NCI-H748 (cell line): ENCODE measurements around the gene RBMS2.

Experiments used
- DNase-seq: peaks from one replicate; lab custom pipeline; 2025; ENCODE audit not compliant: unreplicated experiment; lab: John Stamatoyannopoulos, UW

The RBMS2 gene

DNA sequence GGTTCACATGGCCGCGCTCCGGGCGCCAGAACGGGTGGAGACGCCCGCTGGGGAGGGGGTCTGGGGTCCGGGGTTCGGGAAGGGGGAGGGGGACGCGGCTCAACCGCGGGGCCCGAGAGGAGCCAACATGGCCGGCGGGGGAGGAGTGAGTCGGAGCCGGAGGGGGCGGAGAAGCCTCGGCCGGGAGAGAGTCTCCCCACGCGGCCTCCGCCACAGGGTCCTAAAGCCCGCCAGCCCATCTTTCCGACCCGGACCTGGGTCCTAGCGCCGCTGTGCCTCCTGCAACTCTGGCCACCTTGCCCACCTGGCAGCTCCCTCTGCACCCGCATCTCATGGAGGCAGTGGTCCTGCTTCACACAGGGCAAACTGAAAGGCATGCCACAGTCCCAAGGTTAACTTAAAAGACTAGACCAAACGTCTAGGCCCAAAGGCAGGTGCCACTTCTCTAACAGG lies 108.6 kb downstream of the RBMS2 start, which contains the start of gene BAZ2A:
Gene BAZ2A, minus strand, starts transcription at position 147 of the 453 bp plus-strand sequence. CDS start 12,796 bp downstream, outside the sequence.
- peak; percentile 91 for DNase-seq

DNA sequence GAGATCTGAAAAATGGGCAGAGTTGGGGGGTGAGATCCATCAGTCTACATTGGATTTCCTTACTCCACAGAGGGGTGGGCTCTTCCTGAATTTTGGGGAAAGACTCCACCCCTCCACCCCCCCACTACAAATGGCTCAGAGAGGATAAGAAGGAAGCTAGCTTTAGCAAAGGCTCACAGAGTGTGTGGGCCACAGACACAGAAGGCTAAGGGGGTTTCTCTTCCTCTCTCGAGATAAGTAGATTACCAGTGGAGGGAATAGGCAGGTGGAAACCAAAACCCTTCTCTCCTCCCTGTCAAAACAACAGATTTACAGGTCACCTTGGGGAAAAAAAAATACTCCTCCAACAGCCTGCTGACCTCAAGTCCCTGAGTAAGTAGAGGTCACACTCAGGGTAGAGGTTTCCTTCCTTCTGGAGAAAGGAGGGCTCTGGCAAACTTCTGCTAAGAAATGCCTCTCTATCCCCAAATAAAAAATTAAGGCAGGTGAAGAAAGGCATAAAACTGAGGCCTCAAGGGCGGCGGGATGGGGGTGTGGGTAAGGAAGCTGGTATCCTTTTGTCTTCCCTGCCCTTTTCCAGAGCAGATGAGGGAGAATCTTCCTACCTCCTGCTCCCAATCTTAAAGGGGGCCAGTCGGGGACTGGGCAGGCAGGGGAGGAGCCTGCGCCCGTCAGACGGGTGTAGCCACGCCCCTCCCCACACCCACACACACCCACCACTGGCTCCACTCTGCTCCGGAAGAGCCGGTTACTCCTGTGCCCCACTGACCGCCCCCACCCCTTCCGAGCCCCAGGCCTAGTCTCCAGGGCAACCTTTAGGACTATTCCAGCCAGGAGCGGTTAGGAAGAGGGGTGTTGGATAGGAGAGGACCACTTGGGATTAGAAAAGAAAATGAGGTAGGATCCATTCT lies 110.4 kb downstream of the RBMS2 start:
- DNase-seq = peak; percentile 82

- no peak for DNase-seq
Measured at GRCh38 chr12:56632701-56633467, 111.3 kb downstream of the RBMS2 start.

- DNase-seq = no peak
Measured at GRCh38 chr12:56633468-56634241, 112.0 kb downstream of the RBMS2 start.

GRCh38 chr12:56634242-56634836 lies 112.7 kb downstream of the RBMS2 start:
- DNase-seq = peak; percentile 84

- DNase-seq = peak; percentile 89
Measured at GRCh38 chr12:56634837-56635791, 113.5 kb downstream of the RBMS2 start.

DNA sequence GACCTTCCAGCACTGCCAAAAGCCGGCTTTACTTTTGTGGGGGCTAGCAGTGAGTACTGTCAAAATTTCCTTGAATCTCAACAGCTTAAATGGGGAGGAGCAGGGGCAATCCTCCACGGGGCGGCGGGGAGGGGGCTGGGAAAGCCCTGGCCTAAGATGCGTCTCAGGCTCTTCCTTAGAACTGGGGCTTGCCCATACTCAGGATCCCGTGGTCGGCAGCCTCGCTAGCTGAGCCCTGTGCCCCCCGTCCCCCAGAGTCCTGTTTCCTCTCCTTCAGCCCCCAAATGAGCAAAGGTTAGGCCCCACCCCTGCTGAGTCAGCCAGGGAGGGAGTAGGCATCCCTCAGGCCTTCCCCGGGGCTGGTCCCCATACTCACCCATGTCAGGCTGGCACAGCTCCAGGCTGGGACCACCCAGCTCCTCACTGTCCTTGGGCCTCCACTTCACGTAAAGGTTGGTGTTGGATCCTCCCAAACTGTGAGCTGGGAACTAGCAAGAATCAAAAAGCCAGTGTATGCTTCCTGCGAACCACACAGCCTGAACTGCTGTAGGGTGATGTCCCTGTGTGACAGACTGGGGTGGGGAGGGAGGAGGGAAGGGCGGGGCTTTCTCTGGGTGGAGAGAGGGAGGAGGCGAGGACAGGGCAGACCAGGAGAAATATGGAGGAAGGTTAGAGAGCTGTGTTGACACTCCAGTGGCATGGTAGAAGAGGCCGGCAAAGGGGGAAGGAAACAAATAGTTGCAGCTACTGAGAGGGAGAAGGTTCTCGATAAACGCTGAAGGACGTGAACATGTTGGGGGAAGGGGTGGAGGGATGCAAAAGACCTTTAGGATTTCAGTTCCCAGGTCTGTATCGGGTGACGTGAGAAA lies 114.4 kb downstream of the RBMS2 start:
- DNase-seq = peak; percentile 81

GRCh38 chr12:56636675-56637540 lies 115.3 kb downstream of the RBMS2 start:
- peak; percentile 100 for DNase-seq

DNA sequence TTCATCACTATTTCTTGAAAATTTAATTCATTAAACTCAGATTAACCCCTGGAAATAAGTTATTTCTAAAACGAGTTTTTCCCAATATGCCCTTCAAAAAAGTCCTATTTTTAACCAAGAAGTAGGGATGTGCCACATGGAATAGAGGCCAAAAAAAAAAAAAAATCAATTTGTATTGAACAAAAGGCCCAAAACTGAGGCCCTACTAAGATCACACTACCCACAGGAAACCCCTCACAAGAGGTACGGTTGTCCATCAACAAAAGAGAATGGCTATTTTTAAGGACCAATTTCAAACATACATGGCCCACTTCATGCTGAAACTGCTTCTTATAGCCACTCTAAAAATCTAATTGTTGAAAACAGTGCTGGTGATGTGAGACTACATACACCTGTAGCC lies 116.0 kb downstream of the RBMS2 start:
- DNase-seq = no peak

DNA sequence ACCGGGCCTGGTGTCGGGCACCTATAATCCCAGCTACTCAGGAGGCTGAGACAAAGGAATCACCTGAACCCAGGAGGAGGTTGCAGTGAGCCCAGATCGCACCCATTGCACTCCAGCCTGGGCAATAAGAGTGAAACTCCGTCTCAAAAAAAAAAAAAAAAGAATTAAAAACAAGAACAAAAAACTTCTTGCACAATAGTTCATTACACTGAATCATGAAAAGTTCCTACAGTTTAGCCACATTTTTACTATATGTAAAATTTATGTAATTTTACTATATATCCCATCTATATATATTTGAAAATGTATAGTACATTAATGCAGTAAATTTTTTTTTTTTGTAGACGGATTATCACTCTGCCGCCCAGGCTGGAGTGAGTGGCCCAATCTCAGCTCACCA lies 119.6 kb downstream of the RBMS2 start:
- no peak for DNase-seq

- no peak for DNase-seq
Measured at GRCh38 chr12:56644654-56645053, 123.0 kb downstream of the RBMS2 start.

DNA sequence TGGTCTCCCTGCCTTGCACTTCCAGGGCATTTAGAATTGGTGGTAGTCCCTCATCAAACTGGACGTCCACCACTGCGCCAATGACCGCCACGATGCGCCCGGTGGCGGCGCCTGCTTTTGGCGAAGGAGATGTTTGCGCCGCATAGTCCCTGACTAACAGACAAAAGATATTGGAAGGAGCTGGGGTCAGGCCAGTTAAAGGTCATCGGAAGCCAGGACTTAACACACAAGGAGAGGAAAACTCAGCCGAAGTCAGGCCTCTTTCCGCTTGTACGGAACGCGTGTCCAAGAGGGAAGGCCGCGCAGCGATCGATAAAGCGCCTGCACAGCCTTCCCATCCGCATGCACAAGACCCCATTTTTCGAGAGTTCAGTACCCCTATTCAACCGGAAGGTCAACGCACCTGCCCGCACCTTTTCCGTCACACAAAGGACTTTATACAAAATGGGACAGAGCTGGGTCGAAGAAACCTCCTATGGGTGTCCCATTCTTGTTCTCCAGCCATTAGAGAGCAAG lies 123.6 kb downstream of the RBMS2 start:
- DNase-seq = peak; percentile 54
